IPS-18c (cell line): Measurements from ENCODE around the gene DPEP1.

Source experiments
- H3K4me3 ChIP-seq: 2 replicates; pipeline ENCODE4 v1.7.0; 2013; ENCODE audit warnings: low read depth, mild to moderate bottlenecking, low read length, moderate library complexity; ENCODE audit not compliant: insufficient read depth
- H3K9me3 ChIP-seq: one replicate; pipeline ENCODE4 v1.6.1; 2013; ENCODE audit warnings: mild to moderate bottlenecking, low read length, moderate library complexity; ENCODE audit not compliant: control insufficient read depth, insufficient read depth

The DPEP1 gene

DNA sequence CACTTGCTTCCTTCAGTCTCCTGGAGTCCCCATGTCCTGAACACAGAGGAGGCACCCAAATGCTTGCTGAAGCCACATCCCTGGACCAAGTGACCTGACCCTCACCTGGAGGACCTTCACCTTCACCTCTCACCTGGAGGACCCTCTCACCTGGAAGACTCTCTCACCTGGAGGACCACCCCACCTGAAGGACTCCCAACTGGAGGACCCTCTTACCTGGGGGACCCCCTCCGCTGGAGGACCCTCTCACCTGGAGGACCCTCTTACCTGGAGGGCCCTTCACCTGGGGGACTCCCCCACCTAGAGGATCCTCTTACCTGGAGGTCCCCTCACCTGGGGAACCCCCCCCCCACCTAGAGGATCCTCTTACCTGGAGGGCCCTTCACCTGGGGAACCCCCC, 72.5 kb downstream of the DPEP1 start:
- no peak overlapping the region for H3K4me3 ChIP-seq
- H3K9me3 ChIP-seq = peaks cover 2% of the 10 kb centered on the region

DNA sequence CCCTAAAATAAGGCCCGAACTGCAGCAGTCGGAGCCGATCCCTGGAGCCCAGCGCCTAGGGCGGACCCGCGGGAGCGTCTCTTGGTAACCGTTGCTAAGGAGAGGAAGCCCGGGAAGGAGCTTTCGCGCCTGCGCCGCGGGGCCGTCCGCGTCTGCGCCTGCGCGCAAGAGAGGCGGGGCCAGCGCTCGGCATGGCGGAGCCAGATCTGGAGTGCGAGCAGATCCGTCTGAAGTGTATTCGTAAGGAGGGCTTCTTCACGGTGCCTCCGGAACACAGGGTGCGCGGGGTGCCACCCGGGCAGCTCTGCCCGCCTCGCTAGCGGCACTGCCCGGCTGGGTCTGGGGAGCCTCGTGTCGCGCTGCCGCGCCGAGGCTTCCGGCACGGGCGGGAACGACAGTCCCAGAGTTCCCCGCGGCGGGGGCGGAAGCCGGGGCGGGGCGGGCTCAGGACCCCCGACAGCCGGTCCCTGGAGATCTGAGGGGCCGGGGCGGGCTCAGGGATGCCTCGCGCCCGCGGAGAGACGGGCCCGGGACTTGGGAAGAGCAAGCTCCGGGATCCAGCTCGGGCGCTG, 73.2 kb downstream of the DPEP1 start, which contains the start of gene CDK10:
CDK10 (plus strand) TSS at position 170 of the 572 bp plus-strand sequence; CDS start at position 192, 22 bp downstream.
- H3K9me3 ChIP-seq = peaks cover 2% of the 10 kb centered on the region
- H3K4me3 ChIP-seq = peak within 1 kb of the TSS; percentile 81

DNA sequence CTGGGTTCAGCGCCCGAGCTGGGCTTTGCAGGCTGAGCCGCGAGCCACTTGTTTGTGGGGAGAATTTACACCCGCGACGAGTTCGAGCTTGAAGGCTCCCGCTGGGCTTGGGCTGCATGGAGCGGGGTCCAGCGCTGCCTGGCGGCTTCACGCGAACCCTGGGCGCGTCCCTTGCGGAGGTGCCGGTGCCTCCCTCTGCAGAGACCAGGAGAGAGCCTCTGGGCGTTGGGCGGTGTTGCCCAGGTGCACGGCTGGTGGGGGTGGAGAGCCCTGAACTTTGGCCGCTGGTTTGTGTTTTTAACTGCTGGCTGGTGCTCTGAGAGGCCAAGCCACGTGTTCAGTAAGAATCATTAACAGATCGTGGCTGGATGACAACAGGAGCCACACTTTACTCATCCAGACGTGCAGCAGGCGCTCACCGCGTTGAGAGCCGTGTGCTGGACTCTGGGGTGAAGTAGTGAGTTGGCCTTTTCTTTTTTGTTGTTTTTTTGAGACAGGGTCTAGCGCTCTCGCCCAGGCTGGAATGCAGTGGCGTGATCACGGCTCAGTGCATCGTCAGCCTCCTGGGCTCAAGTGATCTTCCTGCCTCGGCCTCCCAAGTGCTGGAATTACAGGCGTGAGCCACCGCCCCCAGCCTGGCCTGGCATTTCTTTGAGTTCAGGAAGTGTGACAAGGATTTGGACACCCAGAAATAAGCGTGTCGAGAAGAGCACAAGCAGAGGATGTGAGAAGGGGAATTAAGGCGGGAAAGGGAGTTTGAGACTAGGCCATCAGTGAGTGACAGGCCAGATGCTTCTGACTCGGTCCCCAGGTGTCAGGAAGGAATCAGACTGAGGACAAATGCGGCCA, 73.9 kb downstream of the DPEP1 start:
- Histone ChIP-seq H3K4me3 (peak overlapping the region; percentile 81), H3K9me3 (peaks cover 2% of the 10 kb centered on the region)
